ENCODE data around the gene PBRM1. TPM values are rescaled to one million over a fixed set of nuclear protein-coding genes. Genes with fewer than 3 reads are reported as not detected.

PBRM1 gene
- total RNA-seq, 1 donor from 2014 or later = 91.2 TPM

DNA sequence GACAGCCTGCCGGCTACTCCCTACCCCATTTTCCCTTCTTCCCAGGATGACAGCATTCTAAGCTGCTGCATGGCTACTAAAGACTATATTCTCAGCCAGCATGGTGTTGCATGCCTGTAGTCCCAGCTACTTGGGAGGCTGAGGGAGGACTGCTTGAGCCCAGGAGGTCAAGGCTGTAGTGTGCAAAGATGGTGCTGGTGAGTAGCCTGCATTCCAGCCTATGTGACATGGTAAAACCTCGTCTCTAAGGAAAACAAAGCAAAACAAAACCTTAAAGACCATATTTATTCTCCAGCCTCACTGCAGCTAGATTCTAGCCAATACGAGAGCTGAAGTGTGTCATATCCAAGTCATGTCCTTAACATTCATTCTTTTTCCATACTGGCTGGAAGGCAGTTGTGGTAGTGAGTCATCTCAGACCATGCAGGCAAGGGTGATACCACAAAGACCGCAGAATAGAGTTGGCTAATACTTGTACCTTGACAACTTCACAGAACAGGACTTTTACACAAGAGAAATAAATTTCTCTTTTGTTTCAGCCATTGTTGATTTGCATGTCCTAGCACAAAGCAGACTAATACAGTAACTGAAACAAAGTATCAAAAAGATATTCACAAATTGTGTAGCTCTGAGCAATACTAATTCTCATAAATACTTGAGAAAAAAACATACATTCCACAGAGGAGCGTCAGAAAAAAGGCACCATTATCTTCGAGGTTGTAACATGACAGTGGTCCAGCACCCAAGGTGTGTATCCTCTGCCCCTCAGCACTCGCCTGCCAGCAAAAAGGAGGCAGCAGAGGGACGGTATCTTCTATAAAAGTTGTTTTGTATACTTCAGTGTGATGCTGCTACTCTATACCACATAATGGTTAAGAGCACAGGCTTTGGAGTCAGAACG lies 14.8 kb downstream of the PBRM1 start:
- DNase-seq (ENCODE audit: low read depth) = peak; percentile 100

DNA sequence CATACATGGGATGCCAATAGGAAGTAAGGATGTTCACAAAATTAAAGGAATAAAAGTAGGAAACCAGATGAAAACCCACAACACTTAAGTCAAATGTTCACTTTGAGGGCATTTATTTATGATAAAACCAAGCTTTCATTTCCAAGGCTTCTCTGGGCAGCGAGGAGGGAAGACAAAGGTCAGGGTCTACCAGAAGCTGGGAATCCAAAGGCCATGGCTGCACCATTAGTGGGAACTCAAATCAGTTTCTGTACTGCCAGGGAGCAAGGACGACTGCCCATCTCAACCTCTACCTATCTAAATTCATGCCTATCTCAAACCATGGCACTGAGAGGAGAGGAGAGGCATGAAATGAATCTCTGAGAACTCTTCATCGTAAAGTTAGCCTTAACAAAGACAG lies 22.6 kb downstream of the PBRM1 start:
- DNase-seq (ENCODE audit: low read depth) = no peak

DNA sequence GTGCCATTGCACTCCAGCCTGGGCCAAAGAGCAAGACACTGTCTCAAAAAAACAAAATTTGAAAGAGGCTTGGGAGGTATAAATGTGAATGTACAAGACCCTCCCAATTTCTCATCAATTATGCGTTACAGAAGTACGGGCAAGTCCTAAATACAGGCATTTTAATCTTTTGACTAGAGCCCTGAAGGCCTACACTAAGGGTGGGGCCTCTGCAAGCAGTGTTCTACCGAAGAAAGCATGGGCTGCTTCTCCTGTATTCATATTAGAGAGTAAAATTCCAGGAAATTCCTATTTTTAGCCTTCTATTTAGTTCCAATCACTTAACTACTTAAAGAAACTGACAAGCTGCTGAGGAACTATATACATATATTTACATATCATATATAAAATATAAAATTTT lies 25.7 kb downstream of the PBRM1 start:
- DNase-seq (ENCODE audit: low read depth) = no peak

DNA sequence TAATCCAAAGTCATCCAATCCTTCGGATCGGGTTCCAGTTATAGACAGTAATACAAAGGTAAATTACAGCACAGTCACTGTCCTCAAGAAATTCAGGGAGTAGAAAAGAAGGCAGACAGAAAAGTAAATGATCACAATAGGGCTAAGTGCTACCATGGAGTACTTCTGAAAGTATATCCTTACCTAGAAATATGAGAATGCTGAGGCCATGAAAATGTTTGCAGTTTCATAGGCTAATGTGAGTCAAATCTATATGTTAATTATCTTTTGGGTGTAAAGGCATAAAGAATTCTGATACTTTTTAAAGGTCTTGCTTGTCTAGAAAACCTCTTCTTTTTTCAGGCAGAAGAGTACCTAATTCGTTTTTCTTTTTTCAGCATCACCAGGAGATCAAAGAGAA lies 29.8 kb downstream of the PBRM1 start:
- DNase-seq (ENCODE audit: low read depth) = no peak

DNA sequence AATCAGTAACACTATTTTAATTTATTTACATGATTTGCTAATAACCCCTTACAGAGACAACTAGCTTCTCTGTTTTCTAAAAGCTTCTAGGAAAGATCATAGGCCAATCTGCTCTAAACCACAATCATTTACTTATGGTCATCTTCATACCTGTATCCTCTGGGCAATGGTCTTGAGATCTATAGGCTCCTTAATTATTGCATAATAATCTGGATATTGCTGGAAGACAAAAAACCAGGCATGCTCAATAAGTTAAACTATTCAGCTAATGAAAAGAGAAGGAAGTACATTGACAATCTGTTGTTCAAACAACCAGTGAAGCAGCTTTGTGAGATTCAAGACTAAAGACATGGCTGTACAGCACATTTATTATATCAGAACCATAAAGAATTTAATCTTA lies 34.1 kb downstream of the PBRM1 start:
- no peak for DNase-seq (ENCODE audit: low read depth)

DNA sequence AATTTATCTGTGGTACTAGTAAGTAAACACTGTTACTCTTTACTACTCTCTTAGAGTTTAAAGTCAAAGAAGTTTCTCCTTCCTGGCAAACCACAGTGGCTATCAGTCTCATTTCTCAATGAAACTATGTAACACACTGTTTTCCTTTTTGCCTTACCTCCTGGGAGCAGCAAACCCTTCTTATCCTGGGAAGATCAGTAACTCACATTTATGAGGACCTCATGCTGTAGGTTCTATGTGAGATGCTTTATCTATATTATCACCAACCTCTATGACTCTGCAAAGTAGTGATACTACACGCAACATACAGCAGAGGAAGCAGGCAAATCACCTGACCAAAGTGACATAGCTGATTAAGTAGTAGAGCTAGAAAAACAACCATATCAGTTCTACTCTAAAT lies 35.3 kb downstream of the PBRM1 start:
- DNase-seq (ENCODE audit: low read depth) = no peak

DNA sequence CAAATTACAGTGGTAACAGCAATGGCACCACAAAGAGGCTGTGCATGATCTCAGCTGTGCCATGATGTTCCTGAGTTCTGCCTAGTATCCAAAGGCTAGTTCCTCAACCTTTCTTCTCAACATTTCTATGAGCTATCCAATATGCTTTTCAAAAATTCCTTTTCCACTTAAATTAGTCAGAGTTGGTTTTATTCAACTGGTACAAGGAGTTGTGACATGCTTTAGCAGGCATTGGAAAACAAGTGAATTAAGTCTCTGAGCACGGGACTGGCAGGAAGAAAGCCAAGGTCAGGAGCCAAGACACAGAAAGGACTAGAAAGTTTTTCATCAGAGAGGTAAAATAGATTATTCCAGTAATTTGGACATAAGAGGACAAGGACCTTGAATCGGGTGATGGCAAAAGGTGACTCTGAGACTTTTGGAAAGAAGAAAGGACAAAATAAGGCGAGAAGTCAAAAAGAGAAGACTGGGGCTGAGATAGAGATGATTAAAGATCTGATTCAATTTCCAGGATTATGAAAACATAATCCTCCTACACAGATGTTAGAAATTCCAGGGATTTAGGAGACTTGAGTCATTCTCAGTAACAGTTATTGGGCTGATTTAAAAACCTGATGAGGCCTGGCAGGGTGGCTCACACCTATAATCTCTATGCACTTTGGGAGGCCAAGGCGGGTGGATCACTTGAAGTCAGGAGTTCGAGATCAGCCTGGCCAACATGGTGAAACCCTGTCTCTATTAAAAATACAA lies 36.1 kb downstream of the PBRM1 start:
- DNase-seq (ENCODE audit: low read depth) = no peak

DNA sequence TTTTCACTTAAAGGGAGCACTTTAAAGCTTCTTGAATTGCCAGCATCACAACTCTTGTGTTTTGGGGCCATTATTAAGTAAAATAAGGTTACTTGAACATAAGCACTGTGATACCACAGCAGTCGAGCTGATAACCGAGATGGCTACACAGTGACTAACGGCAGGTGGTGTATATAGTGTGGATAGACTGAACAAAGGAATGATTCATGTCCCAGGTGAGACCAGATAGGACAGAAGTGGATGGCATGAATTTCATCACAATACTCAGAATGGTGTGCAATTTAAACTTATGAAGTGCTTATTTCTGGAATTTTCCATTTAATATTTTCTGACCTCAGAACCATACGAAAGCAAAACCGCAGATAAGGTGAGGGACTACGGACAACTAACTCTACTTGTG lies 40.2 kb downstream of the PBRM1 start:
- no peak for DNase-seq (ENCODE audit: low read depth)

DNA sequence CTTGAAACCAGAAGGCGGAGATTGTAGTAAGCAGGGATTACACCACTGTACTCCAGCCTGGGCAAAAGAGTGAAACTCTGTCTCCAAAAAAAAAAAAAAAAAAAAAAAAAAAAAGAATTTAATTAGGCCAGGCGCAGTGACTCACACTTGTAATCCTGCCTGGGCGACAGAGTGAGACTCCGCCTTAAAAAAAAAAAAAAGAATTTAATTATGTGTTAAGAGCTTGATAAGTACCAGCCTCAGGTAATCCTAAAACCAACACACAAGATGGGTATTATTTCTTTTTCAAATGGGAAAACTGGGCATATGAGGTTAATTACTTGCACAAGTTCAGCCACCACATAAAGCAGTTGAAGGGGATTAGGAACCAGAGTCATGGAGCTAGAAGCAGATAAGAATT lies 49.0 kb downstream of the PBRM1 start:
- DNase-seq (ENCODE audit: low read depth) = peak; percentile 68

DNA sequence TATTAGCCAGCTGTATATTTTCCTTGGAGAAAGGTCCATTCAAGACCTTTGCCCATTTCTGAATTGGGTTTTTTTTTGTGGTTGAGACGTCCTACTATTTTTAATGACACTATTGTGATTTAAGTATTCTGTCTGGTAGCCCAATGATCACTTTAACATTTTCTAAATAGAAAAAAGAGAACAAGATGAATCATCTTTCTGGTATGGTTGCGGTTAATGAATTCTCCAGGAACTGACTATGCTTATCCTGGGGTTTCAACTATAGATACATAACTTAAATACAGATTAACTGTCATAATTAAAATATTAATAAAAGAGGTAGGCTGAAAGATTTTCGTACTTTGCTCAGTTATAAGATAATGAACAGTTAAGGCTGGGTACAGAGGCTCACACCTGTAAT lies 51.9 kb downstream of the PBRM1 start:
- peak; percentile 5 for DNase-seq (ENCODE audit: low read depth)

DNA sequence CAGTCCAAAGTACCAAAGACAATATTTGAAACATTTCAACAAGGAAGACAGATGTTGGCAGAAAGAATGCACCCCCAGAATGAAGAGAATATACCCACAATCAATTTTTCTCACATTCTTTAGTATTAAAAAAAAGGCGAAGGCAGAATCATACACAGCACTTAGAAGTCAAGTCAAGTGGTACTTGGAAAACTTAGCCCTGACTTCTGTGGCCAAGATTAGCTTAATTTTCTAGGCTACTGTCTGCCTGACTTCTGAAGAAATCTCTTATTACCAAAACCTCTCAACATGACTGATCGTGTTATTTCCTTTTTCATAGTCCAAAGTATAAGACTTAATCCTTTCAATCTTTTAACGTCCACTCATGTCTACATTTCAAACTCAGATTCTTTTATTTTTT lies 60.7 kb downstream of the PBRM1 start:
- no peak for DNase-seq (ENCODE audit: low read depth)

DNA sequence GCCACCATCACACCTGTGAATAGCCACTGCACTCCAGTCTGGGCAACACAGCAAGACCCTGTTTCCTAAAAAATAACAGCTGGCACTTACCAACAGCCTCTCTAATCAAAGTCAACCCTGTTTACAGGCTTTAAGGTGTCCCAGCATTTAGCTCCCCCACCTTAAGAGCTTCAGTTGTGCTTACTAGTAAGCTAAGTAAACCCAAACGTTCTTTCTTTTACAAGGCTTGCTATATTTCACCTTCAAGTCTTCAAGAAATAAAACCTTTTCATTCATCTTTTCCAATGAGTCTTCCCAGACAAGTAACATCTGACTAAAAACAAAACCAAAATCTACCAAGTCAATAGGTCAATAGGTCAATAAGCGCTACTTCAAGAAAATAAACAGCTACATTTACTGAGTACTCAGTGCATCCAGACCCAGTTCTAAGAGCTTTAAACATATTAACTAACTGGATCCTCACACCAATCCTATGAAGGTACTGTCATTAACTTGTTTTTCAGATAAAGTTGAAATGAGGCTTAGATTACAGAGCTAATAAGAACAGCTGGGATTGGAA lies 62.4 kb downstream of the PBRM1 start:
- no peak for DNase-seq (ENCODE audit: low read depth)

DNA sequence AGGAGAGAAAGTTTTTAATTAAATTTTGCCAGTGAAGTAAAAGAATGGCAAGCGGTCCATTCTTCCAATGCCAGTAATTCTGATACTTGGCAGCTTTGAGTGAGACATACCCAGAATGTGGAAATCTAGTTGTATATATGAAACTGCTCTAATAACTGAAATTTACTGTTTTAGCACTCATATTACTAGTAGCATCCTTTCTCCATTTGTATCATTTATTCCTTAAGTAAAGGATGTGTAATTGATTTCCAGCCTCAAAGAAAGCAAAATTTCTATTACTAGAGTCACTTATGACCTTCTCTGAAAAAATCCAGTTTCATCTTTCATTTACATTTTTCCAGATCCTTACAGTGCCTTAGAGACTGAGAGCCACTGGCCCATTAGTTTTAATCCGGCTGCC lies 65.1 kb downstream of the PBRM1 start:
- DNase-seq (ENCODE audit: low read depth) = no peak

DNA sequence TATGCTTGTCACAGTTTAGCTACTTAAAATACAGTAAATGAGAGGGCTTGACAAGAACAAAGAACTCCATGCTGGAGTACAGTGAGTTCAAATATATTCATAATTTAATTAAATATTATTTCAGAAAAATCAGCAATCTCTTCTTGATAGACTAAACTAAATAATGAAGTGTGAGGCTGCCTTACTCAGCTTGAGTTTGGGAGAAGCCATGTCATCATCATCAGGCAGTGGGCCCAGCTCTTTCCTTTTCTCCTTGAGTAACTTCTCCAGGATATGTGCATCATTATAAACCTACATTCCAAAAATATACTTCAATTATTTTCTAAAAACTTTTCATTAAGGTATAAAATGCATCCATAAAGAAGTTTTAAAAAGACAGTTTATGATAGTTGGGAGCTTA lies 70.5 kb downstream of the PBRM1 start:
- DNase-seq (ENCODE audit: low read depth) = no peak

DNA sequence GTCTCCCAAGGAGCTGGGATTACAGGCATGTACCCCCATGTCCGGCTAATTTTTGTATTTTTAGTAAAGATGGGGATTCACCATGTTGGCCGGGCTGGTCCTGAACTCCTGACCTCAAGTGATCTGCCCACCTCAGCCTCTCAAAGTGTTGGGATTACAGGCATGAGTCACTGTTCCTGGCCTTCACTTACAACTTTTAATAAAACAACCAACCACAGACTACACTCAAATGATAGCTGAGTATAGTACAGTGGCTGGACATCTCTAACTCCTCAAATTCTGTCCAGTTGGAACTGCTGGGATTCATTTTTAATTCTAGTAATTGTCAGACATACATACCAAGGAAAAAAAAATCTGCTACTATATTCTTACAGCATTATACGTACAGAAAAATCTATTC lies 71.0 kb downstream of the PBRM1 start:
- DNase-seq (ENCODE audit: low read depth) = peak; percentile 32

DNA sequence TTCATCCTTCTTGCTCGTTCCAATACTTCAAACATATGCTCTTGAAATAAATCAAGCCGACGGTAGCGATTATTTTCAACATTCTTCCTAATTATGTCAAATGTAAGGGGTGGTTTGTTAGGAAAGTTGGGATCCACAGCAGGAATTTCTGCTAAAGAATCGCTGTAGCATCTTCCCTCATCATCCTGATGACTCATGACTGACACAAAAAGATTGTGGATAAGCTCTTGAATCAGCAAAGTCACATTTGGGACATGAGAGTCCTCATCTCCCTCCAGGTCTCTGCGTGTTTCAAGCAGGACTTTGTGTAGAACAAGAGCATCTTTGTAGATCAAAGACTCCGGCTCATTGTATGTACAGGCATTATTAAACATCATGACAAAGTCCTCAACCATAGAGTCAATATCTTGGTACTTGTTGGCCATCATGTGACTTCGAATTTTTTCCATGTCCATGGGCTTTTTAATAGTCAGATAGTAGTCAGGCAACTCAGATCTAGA lies 76.3 kb downstream of the PBRM1 start:
- no peak for DNase-seq (ENCODE audit: low read depth)

DNA sequence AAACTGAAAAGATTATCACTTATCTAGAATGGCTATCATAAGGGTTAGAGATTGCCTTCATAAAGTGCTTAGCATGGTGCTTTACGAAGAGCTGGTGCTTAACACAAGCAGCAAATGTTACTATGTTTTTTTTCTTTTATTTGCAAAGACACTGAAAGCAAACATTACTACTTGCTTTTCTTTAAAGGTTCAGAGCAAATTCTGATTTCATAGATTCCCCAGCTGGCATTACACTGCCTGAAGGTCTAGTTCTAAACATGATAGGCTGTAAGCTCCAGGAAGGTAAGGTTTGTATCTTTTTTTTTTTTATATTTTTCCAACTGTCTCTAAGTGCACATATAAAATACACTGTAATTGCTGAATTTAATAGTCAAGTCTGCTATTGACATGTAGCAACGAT lies 77.4 kb downstream of the PBRM1 start:
- DNase-seq (ENCODE audit: low read depth) = no peak

DNA sequence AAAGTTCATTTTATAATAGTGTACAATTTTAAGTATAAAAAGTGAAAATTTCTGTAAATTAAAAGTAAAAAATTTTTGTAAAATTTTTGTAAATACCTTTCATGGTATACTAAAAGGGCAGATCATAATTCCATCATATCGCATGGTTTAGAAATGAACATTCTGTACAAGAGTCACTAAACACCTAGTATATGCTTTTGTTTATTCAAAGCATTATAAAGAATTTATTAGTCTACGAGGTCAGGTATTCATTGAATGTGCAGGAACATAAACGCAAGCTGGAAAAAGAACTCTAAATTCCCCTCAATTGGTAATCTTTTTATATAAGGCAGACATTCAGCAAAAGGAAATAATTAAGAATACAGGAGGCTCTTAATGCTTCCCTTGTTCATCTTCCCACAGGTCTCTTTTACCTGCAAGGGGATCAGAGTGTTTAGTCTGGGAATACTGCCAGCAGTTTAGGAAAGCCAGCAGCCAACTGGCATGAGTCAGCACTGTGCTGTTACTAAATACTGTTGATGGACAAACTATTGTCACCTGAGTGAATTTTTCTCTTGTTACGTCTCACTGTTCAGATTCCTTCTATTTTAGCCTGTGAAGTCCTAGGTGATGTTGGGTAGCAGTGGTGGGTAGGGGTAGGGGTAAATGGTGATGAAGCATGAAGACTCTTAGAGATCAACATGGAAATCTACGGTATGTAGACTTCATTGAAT lies 79.2 kb downstream of the PBRM1 start:
- DNase-seq (ENCODE audit: low read depth) = peak; percentile 93

DNA sequence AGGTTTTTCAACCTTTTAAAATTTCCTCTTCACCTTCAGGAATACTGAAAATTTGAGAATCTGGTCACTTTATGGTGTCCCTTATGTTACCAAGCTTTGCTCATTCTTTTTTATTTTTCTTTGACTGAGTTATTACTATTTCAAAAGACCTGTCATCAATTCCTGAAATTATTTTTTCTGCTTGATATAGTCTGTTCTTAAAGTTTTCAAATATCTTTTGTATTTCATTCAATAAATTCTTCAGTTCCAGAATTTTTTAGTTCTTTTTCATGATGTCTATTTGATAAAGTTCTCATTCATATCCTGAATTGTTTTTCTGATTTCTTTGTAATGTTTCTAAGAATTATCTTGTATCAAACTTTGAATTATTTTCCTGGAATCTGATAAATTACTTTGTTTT lies 85.5 kb downstream of the PBRM1 start:
- no peak for DNase-seq (ENCODE audit: low read depth)

DNA sequence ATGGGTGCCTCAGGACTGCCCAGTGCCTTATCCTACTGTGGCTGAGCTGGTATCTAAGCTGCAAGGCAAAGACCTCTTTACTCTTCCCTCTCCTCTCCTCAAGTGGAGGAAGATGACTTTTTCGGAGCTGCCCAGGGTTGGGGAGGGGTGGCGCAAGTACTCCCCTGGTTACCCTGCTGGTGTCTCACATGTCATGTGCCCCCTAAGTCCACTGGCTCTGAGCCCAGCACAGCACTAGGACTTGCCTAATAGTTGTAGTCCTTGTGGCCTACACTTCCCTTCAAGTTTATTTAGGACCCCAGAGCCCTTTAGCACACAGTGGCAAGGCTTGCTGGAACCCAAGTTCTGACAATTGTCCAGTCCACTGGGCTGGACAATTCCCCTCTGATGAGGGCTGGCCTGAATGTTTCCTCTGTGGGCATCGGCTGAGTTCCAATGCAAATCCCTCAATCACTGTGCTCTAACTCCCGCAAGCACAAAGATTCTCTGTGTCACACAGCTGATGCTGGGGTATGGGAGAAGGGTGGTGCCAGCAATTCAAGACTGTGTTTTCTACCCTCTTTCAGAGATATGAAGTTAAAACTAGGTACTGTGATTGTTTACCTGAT lies 89.0 kb downstream of the PBRM1 start:
- DNase-seq (ENCODE audit: low read depth) = no peak

DNA sequence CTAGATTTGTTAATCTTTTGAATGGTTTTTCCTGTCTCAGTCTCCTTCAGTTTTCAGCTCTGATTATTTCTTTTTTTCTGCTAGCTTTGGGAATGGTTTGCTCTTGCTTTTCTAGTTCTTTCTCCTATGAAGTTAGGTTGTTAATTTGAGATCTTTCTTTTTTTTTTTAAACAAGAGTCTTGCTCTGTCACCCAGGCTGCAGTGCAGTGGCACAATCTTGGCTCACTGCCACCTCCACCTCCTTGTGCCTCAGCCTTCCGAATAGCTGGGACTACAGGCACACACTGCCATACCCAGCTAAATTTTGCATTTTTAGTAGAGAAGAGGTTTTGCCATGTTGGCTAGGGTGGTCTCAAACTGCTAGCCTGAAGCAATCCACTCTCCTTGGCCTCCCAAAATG lies 92.6 kb downstream of the PBRM1 start:
- no peak for DNase-seq (ENCODE audit: low read depth)

Data from renal cortical epithelial cell (primary cell).